Psoas muscle (tissue), 8 donors: Measurements from ENCODE around the gene OR5K4. TPM values are rescaled to one million over a fixed set of nuclear protein-coding genes. Genes with fewer than 3 reads are reported as not detected.
"Not testable (repeated sequence)": the region's sequence is repeated elsewhere in the genome, so short reads cannot be mapped to it uniquely, and the experiment has no call there.

Experiments used
- ATAC-seq, 4 donors: fragments of 200-7000 bp; cut with Tn5 transposase; one replicate each; pipeline ENCODE4 v1.9.1; 2020; ENCODE audit warnings: moderate library complexity in 3 of 4, mild to moderate bottlenecking in 2 of 4
- DNase-seq, 2 donors: peaks; one replicate each; pipeline ENCODE4 v3.0.0-alpha.2; 2020
- H3K27ac ChIP-seq: fragments of 200-600 bp; one replicate; pipeline ENCODE4 v1.8.0; 2022
- H3K27me3 ChIP-seq, 3 donors: fragments of 200-600 bp in 1 of 3; one replicate each; pipeline versions ENCODE4 v1.6.1 to v1.8.0; 2013 to 2022; ENCODE audit warnings: low read length in 2 of 3, mild to moderate bottlenecking in 2 of 3, moderate library complexity in 1 of 3; ENCODE audit not compliant: insufficient read depth in 3 of 3
- H3K36me3 ChIP-seq, 2 donors: fragments of 200-600 bp in 1 of 2; one replicate each; pipeline versions ENCODE4 v1.6.1 to v1.8.0; 2013 to 2022; ENCODE audit warnings: low read depth in 1 of 2, mild to moderate bottlenecking in 1 of 2, moderate library complexity in 1 of 2; ENCODE audit not compliant: insufficient read depth in 1 of 2
- H3K4me1 ChIP-seq: fragments of 200-600 bp; one replicate; pipeline ENCODE4 v1.8.0; 2022
- H3K4me3 ChIP-seq: fragments of 200-600 bp; one replicate; pipeline ENCODE4 v1.8.0; 2022; ENCODE audit warnings: mild to moderate bottlenecking
- H3K9me3 ChIP-seq: fragments of 200-600 bp; one replicate; pipeline ENCODE4 v1.8.0; 2022
- WGBS, 3 donors: extraction: QIAGEN DNeasy Blood & Tissue Kit; methylation state at CpG; one replicate each; pipeline versions ENCODE4 v1.1.6 to v1.1.7; 2013; 5-methylcytosine and 5-hydroxymethylcytosine counted together
- intact Hi-C, 2 donors: fragments of 100-400 bp; cut with DNase I; formaldehyde crosslinking; loops; one replicate each; pipeline versions ENCODE4 v1.11.0 to v1.14.2; 2022
- polyA plus RNA-seq, 3 donors: library from polyadenylated mRNA; stranded (reverse); fragments of 200-250 nt; gene quantifications; one replicate each; pipeline ENCODE4 v1.2.3, GENCODE V29; 2013
- total RNA-seq, 4 donors: library from RNA; stranded (reverse); fragmentation: NEBNext Ultra II Directional in 2 of 4; extraction: Animal tissue kit (Norgen Biotek cat#: 25700) in 2 of 4; gene quantifications; one replicate each; pipeline versions ENCODE4 v1.2.1 to v1.2.4, GENCODE V29; 2021 to 2023
- TF ChIP-seq, protein P1 (sequence below): fragments of 200-600 bp; IDR thresholded peaks from one replicate; pipeline ENCODE4 v1.8.0; 2022; ENCODE audit warnings: antibody characterized with exemption
- donor health status: healthy with polysubstance abuse.
- donor health status: DM: no; HTN: no; CAD: no; lungs with moderate emphysema.
- donor health status: Bipolar disorder and iron deficiency.
- donor health status: healthy.
- donor health status: DM: yes; HTN: yes; CAD: no.
- donor health status: DM: no; HTN: no; CAD: no.
- donor health status: DM: no; HTN: no; CAD: no.
- donor health status: DM: yes; HTN: yes; CAD: no.

Gene OR5K4
- total and polyA plus RNA-seq, 7 donors: not detected

DNA sequence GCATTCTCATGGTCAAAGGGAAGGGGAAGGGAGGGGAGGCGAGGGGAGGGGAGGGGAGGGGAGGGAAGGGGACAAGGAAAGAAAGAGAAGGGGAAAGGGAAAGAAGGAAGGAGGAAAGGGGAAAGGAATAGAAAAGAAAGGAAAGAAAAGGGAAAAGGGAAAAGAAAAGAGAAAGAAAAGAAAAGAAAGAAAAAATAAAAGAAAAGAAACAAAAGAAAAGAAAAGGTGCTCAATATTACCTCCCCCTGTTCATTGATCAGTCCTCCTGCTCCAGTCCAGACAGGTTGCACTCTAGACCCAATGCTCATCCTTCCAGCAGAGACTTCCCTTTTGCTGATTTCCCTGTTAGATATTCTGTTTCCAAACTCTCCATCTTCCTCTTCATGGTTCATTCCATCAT is 18.8 kb downstream of the OR5K4 start:
- Histone ChIP-seq H3K4me1 (no peaks in the 10 kb centered on the region), H3K9me3 (no peaks in the 10 kb centered on the region), H3K27me3 (no peaks in the 10 kb centered on the region), H3K27ac (no peak overlapping the region), H3K4me3 (no peak overlapping the region), H3K36me3 (no peaks in the 10 kb centered on the region)
- DNase-seq (no peak), ATAC-seq (no peak)
- WGBS, 3 donors: 43 to 50% methylated on average over 1 of the region's 1 CpG; no CpG with 5 or more reads in 1 of the 3 donors
- TF ChIP-seq, protein P1, sequence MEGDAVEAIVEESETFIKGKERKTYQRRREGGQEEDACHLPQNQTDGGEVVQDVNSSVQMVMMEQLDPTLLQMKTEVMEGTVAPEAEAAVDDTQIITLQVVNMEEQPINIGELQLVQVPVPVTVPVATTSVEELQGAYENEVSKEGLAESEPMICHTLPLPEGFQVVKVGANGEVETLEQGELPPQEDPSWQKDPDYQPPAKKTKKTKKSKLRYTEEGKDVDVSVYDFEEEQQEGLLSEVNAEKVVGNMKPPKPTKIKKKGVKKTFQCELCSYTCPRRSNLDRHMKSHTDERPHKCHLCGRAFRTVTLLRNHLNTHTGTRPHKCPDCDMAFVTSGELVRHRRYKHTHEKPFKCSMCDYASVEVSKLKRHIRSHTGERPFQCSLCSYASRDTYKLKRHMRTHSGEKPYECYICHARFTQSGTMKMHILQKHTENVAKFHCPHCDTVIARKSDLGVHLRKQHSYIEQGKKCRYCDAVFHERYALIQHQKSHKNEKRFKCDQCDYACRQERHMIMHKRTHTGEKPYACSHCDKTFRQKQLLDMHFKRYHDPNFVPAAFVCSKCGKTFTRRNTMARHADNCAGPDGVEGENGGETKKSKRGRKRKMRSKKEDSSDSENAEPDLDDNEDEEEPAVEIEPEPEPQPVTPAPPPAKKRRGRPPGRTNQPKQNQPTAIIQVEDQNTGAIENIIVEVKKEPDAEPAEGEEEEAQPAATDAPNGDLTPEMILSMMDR: no peak
- intact Hi-C loops: no loop called here

DNA sequence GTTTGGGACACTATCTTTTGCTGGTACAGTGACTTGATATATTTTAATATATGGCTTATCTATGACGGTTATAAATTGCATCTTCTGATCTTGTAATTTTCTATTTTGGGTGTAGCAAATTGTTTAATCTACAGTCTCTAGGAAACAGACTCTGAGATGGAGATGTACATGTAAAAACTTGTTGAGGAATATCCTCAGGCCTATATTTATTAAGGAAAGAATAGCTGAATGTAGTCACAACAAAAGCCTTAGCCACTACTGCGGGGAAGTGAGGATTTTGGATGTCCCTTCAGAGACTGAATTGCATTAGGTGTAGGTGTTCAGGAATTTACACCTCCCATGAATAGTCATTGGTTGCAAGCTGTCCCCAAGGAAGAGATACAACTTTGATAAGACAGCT is 23.0 kb downstream of the OR5K4 start:
- no peak for DNase-seq

DNA sequence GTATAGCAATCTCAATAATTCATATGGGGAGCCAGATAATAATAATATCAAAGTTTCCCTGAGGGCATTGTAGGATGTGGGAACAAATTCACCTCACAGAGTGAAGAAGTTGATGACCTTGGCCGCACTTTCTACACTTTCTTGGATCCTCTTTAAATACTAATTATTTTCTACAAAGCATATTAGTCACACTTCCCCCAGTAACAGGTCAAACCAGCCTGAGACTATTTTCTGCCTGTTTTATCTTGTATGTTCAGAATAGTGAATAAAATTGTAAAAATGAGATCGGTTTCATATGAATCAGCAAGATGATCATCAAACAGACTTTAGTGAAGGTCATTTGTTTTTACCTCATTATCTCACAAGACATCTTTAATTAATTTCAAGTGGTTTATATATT is 34.5 kb downstream of the OR5K4 start:
- no peak for DNase-seq
- 81 to 90% (median 84%) methylated on average over 2 of the region's 2 CpGs for WGBS, 3 donors
- TF ChIP-seq, protein P1: no peak
- H3K36me3 ChIP-seq: no peaks in the 10 kb centered on the region
- H3K27me3 ChIP-seq: no peaks in the 10 kb centered on the region
- H3K27ac ChIP-seq: no peak overlapping the region
- ATAC-seq: no peak
- no peaks in the 10 kb centered on the region for H3K9me3 ChIP-seq
- no peaks in the 10 kb centered on the region for H3K4me1 ChIP-seq
- H3K4me3 ChIP-seq: no peak overlapping the region
- intact Hi-C loops: no loop called here

More for the DNA sequence above, 23.0 kb downstream of the OR5K4 start:
- no peaks in the 10 kb centered on the region for H3K36me3 ChIP-seq
- intact Hi-C loops: no loop called here
- H3K4me1 ChIP-seq: no peaks in the 10 kb centered on the region
- no peaks in the 10 kb centered on the region for H3K9me3 ChIP-seq
- no peaks in the 10 kb centered on the region for H3K27me3 ChIP-seq
- TF ChIP-seq, protein P1: no peak
- no peak for ATAC-seq
- H3K4me3 ChIP-seq: no peak overlapping the region
- H3K27ac ChIP-seq: no peak overlapping the region
- WGBS, 3 donors: 30 to 64% (median 57%) methylated on average over 2 of the region's 2 CpGs

DNA sequence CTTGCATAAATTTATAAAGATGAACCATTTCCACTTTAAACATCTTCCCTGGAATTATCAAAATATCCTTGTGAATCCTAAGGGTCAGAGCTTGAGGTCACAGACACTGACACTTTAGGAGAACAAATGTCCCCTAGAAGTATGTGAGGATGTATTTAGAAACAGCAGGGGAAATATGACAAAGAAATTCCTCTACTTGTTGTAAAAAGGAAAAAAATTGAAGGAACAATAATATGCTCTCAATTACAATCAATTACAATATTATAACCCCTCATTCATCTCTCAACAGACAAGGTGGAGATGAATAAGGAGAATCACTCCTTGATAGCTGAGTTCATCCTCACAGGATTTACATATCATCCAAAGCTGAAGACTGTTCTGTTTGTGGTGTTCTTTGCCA is 36.7 kb downstream of the OR5K4 start, which contains the start of gene OR5K3:
Gene OR5K3 (plus strand): TSS at position 301 of the 400 bp plus-strand sequence. CDS start 0 bp downstream, at position 301.
- no peak for DNase-seq

DNA sequence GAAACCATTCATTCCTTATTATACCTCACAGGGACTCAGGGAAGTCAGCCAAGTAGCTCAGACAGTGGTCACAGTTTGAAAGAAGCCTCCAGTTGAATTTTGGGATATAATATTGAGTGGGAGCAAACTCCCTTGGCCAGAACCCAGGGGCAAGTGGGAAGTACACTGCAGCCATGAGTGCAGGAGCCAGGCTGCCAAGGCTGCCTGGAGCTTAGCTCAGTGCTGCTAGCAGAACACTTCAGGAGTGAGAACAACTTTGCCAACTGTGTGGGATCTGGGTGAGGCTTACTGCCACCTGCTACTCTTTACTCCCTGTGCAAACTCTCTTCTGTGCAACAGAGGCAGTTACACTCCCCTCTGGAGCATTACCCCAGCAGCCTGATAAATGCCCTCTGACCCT is 41.4 kb downstream of the OR5K4 start:
- DNase-seq (no peak), ATAC-seq (no peak)
- no peaks in the 10 kb centered on the region for H3K9me3 ChIP-seq
- H3K4me1 ChIP-seq: no peaks in the 10 kb centered on the region
- H3K36me3 ChIP-seq: no peaks in the 10 kb centered on the region
- no peaks in the 10 kb centered on the region for H3K27me3 ChIP-seq
- TF ChIP-seq, protein P1: no peak
- no peak overlapping the region for H3K4me3 ChIP-seq
- H3K27ac ChIP-seq: no peak overlapping the region
- intact Hi-C loops: no loop called here

More for the DNA sequence above, 36.7 kb downstream of the OR5K4 start, which contains the start of gene OR5K3:
- H3K4me3 ChIP-seq: no peak within 1 kb of the TSS
- TF ChIP-seq, protein P1: no peak
- no peak within 1 kb of the TSS for H3K27ac ChIP-seq
- no peaks in the 10 kb centered on the region for H3K36me3 ChIP-seq
- no peak for ATAC-seq
- no peaks in the 10 kb centered on the region for H3K9me3 ChIP-seq
- H3K27me3 ChIP-seq: no peaks in the 10 kb centered on the region
- no peaks in the 10 kb centered on the region for H3K4me1 ChIP-seq
- intact Hi-C loops: no loop called here

DNA sequence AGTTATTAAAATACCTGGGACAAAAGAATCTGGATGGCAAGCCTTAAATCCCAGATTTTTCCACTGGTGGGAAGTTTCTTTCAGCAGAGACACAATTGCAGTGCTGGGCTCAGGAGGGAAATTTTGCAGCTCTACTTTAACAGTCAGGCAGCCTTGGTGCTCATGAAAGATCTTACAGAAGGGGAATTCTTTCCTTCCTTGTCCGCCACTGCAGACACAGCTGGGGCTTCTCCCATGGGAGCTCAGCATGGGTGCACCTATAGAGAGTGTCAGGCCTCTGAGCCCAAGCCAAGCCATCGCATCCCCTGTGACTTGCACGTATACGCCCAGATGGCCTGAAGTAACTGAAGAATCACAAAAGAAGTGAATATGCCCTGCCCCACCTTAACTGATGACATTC is 42.8 kb downstream of the OR5K4 start:
- H3K27me3 ChIP-seq, H3K4me1 ChIP-seq, H3K9me3 ChIP-seq, H3K36me3 ChIP-seq, H3K27ac ChIP-seq, intact Hi-C loops, ATAC-seq, H3K4me3 ChIP-seq, DNase-seq: not testable (repeated sequence)
- WGBS, 3 donors: 75 to 91% (median 86%) methylated on average over 3 to 4 of the region's 4 CpGs
